Measurements from ENCODE around the gene ARHGAP18.

DNA sequence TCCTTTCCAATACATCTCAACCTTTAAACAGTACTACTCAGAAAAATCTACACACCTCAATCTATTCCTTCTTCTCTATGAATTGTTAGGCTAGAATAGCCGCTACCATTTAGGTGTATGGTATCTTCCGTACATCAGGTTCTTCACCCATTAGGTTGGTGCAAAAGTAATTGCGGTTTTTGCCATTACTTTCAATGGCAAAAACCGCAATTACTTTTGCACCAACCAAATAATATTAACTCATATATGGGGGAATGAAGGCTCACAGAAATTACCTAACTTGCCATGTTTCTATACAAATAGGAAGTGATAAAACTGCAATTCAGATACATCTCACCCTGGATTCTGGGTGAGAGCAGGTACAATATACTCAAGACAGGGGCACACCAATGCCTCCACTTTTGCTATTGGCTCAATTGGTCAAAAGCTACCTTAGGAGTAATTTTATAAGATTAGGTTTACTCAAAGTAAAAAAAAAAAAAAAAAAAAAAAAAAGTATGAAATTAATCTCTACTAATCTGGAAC lies 37.7 kb upstream of the ARHGAP18 start:
- TF ChIP-seq POLR2A (IDR thresholded peaks at IDR 0.05) (no peak), EP300 (IDR thresholded peaks at IDR 0.05) (no peak)
- TF ChIP-seq, protein P1, sequence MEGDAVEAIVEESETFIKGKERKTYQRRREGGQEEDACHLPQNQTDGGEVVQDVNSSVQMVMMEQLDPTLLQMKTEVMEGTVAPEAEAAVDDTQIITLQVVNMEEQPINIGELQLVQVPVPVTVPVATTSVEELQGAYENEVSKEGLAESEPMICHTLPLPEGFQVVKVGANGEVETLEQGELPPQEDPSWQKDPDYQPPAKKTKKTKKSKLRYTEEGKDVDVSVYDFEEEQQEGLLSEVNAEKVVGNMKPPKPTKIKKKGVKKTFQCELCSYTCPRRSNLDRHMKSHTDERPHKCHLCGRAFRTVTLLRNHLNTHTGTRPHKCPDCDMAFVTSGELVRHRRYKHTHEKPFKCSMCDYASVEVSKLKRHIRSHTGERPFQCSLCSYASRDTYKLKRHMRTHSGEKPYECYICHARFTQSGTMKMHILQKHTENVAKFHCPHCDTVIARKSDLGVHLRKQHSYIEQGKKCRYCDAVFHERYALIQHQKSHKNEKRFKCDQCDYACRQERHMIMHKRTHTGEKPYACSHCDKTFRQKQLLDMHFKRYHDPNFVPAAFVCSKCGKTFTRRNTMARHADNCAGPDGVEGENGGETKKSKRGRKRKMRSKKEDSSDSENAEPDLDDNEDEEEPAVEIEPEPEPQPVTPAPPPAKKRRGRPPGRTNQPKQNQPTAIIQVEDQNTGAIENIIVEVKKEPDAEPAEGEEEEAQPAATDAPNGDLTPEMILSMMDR (IDR thresholded peaks at IDR 0.05): no peak
